Left forelimb (tissue), 1 donor: ENCODE measurements around the gene GRK5.

ENCODE experiments used
- DNase-seq: peaks from one replicate; pipeline ENCODE4 v3.0.0-alpha.2; 2018; ENCODE audit warnings: low spot score

Gene GRK5

GRCh38 chr10:119198438-119198837 lies 8.9 kb upstream of the GRK5 start:
- DNase-seq = no peak

GRCh38 chr10:119199231-119199992 lies 8.0 kb upstream of the GRK5 start:
- DNase-seq = no peak

- no peak for DNase-seq
Measured at GRCh38 chr10:119201233-119201632, 6.1 kb upstream of the GRK5 start.

GRCh38 chr10:119203006-119203405 lies 4.4 kb upstream of the GRK5 start:
- DNase-seq = no peak

GRCh38 chr10:119205894-119206602 lies 1.3 kb upstream of the GRK5 start:
- DNase-seq = peak; percentile 72

GRCh38 chr10:119206603-119207365 lies 587 bp upstream of the GRK5 start:
- DNase-seq = peak; percentile 88

- DNase-seq = no peak
Measured at GRCh38 chr10:119207713-119208552, 562 bp downstream of the GRK5 start.

- no peak for DNase-seq
Measured at GRCh38 chr10:119208553-119208940, 1.2 kb downstream of the GRK5 start.

GRCh38 chr10:119209035-119209735 lies 1.8 kb downstream of the GRK5 start:
- DNase-seq = peak; percentile 73

GRCh38 chr10:119209736-119210355 lies 2.5 kb downstream of the GRK5 start:
- no peak for DNase-seq

- DNase-seq = no peak
Measured at GRCh38 chr10:119210633-119211032, 3.3 kb downstream of the GRK5 start.

GRCh38 chr10:119211176-119211575 lies 3.8 kb downstream of the GRK5 start:
- DNase-seq = no peak

GRCh38 chr10:119211625-119212441 lies 4.5 kb downstream of the GRK5 start:
- DNase-seq = no peak

GRCh38 chr10:119215371-119215770 lies 8.0 kb downstream of the GRK5 start:
- no peak for DNase-seq

- DNase-seq = no peak
Measured at GRCh38 chr10:119216127-119216526, 8.8 kb downstream of the GRK5 start.

- no peak for DNase-seq
Measured at GRCh38 chr10:119217401-119217800, 10.0 kb downstream of the GRK5 start.

- DNase-seq = no peak
Measured at GRCh38 chr10:119217991-119218490, 10.7 kb downstream of the GRK5 start.

GRCh38 chr10:119219871-119220270 lies 12.5 kb downstream of the GRK5 start:
- no peak for DNase-seq

GRCh38 chr10:119221201-119221600 lies 13.8 kb downstream of the GRK5 start:
- DNase-seq = no peak

GRCh38 chr10:119221666-119222065 lies 14.3 kb downstream of the GRK5 start:
- DNase-seq = no peak
